K562 (cell line): ENCODE data around the gene RERE. TPM values are rescaled to one million over a fixed set of nuclear protein-coding genes. Genes with fewer than 3 reads are reported as not detected.

ENCODE experiments used
- CHD1 ChIP-seq: fragments of 200-600 bp; sonication (generic); IDR thresholded peaks from one replicate; pipeline ENCODE4 v1.6.1; 2012; ENCODE audit warnings: mild to moderate bottlenecking, moderate library complexity, low read length, inconsistent platforms
- HNRNPL ChIP-seq: fragments of 200-400 bp; formaldehyde crosslinking; IDR thresholded peaks from 2 replicates; pipeline ENCODE4 v1.6.1; 2017; ENCODE audit warnings: low read depth, mild to moderate bottlenecking, low read length
- IRF2 ChIP-seq: sonication (generic); formaldehyde crosslinking; IDR thresholded peaks from 2 replicates; pipeline ENCODE4 v1.8.1; 2022; ENCODE audit warnings: mild to moderate bottlenecking, missing genetic modification reagents
- KDM2B ChIP-seq: fragments of 250-450 bp; sonication (Bioruptor Pico); IDR thresholded peaks from 2 replicates; pipeline ENCODE4 v1.8.0; 2021; ENCODE audit warnings: mild to moderate bottlenecking, moderate library complexity
- KHSRP ChIP-seq: fragments of 450-650 bp; IDR thresholded peaks from 2 replicates; pipeline ENCODE4 v1.6.1; 2017
- MCM7 ChIP-seq, 2 experiments: fragments of 450-650 bp; IDR thresholded peaks; 2 replicates each; pipeline ENCODE4 v1.6.1; 2016 to 2018
- MTA3 ChIP-seq: fragments of 450-650 bp; formaldehyde crosslinking; IDR thresholded peaks from 2 replicates; pipeline ENCODE4 v1.6.1; 2017; ENCODE audit warnings: mild to moderate bottlenecking, borderline replicate concordance
- PTTG1 ChIP-seq: fragments of 450-650 bp; IDR thresholded peaks from 2 replicates; pipeline ENCODE4 v1.6.1; 2016; ENCODE audit warnings: low read depth, mild to moderate bottlenecking, missing genetic modification characterization, missing compliant biosample characterization
- RFX5 ChIP-seq: IDR thresholded peaks from 2 replicates; pipeline ENCODE4 v1.6.1; 2011; ENCODE audit warnings: low read depth, mild to moderate bottlenecking, improper control_type of control experiment, low read length
- SMARCC2 ChIP-seq: fragments of 450-650 bp; IDR thresholded peaks from 2 replicates; pipeline ENCODE4 v1.6.1; 2017; ENCODE audit warnings: antibody characterized with exemption, moderate library complexity, mild to moderate bottlenecking, low read depth
- U2AF1 ChIP-seq: fragments of 200-400 bp; formaldehyde crosslinking; optimal IDR thresholded peaks from 2 replicates; pipeline ENCODE3; 2017; ENCODE audit warnings: mild to moderate bottlenecking, low read depth, low read length, moderate library complexity
- ZNF436 ChIP-seq: fragments of 250-450, 450-650 bp; sonication (Bioruptor Pico); formaldehyde crosslinking; IDR thresholded peaks from 2 replicates; pipeline ENCODE4 v1.7.0; 2020; ENCODE audit warnings: mild to moderate bottlenecking
- ZNF586 ChIP-seq: fragments of 450-650 bp; formaldehyde crosslinking; conservative IDR thresholded peaks from 2 replicates; pipeline ENCODE4 v1.4.0; 2020; ENCODE audit warnings: mild to moderate bottlenecking, moderate library complexity
- polyA plus RNA-seq, 8 experiments: library from polyadenylated mRNA; depleted of rRNA in 4 of 8; stranded (reverse) in 5 of 8; unstranded in 3 of 8; fragments of >200 nt; fragmentation: Nextera tagmentation in 2 of 8; fragmentation: Illumina TruSeq in 1 of 8; extraction: Ambion mirVana in 2 of 8; extraction: Trizol in 1 of 8; gene quantifications; 2 replicates each; pipeline versions ENCODE4 v1.2.1 to v1.2.3, GENCODE V29; 2011 to 2014; ENCODE audit warnings: inconsistent platforms in 1 of 8, missing spikeins in 1 of 8
- total RNA-seq, 7 experiments: library from RNA; depleted of rRNA in 6 of 7; stranded (reverse); fragments of >200 nt in 6 of 7; fragmentation: Illumina TruSeq in 2 of 7; extraction: Trizol in 2 of 7; gene quantifications; 2 replicates each; pipeline versions ENCODE4 v1.2.1 to v1.2.3, GENCODE V29; 2011 to 2021; ENCODE audit warnings: low replicate concordance in 1 of 7
- TF ChIP-seq, protein P1 (sequence below), 2 experiments: fragments of 450-650 bp; conservative IDR thresholded peaks; 2 replicates each; pipeline ENCODE4 v1.6.1; 2017; ENCODE audit warnings: mild to moderate bottlenecking in 2 of 2, moderate library complexity in 2 of 2
- TF ChIP-seq, protein P2 (sequence below): fragments of 250-450 bp; sonication (Bioruptor Pico); IDR thresholded peaks from 2 replicates; pipeline ENCODE4 v1.5.0; 2022; ENCODE audit warnings: mild to moderate bottlenecking
- TF ChIP-seq, protein P3 (sequence below): fragments of 250-450 bp; sonication (Bioruptor Pico); IDR thresholded peaks from 2 replicates; pipeline ENCODE4 v1.4.0; 2020; ENCODE audit warnings: mild to moderate bottlenecking, moderate library complexity
- TF ChIP-seq, protein P4 (sequence below): fragments of 250-450 bp; sonication (Bioruptor Pico); IDR thresholded peaks from 2 replicates; pipeline ENCODE4 v1.8.0; 2021; ENCODE audit warnings: mild to moderate bottlenecking, moderate library complexity

The RERE gene
- total and polyA plus RNA-seq, 9 of the 15 experiments (the other 6 are each of a cell fraction or from before 2014, with no cell fraction given), result 3.0 to 51.5 (median 13.4) TPM

DNA sequence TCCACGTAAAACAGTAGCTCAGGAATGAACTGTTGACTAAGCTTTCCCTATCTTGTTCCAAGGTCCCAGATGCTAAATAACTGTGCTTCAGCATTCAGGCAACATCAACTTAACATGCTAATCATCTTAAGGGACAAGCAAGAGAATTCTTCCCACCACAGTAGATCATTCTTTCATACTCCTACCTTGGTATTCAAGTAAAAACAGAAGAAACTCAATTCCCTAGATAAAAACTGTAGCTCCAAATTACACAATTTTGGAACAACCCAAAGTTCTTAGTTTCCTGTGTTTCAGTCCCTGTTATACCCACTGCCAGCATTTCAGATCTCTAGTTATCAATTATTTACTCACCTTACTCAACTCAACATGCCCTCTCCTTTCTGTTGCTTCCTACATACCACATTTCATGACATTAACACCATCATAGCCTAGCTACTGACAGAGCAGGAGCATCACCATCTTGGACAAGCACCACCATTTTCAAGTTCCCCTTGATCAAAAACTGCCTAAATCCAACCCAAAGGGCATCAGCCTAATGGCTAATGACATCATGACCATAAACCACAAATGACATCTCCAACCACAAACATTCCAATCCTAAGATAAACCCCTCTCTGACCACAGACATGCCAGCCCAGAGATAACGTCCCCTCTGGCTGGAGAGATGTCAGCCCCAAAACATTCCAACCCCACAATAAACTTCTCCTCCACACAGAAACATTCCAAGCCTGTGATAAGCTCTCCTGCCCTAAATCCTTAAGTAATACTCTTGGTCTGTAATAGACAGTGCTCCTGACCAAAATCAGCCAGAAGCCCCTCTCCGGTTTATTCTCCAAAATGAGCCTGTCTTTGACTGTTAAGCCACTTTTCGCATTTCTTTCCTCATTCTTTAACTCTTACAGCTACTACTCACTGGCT is 191.2 kb downstream of the RERE start (continued):
- TF ChIP-seq, protein P1, sequence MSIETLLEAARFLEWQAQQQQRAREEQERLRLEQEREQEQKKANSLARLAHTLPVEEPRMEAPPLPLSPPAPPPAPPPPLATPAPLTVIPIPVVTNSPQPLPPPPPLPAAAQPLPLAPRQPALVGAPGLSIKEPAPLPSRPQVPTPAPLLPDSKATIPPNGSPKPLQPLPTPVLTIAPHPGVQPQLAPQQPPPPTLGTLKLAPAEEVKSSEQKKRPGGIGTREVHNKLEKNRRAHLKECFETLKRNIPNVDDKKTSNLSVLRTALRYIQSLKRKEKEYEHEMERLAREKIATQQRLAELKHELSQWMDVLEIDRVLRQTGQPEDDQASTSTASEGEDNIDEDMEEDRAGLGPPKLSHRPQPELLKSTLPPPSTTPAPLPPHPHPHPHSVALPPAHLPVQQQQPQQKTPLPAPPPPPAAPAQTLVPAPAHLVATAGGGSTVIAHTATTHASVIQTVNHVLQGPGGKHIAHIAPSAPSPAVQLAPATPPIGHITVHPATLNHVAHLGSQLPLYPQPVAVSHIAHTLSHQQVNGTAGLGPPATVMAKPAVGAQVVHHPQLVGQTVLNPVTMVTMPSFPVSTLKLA (conservative IDR thresholded peaks at IDR 0.05), result peak in 1 of 2 experiments; percentile 70; a peak in 3 of 4 replicates
- TF ChIP-seq HNRNPL, result no peak
- TF ChIP-seq CHD1, result no peak
- no peak for TF ChIP-seq PTTG1 (tag)
- no peak for TF ChIP-seq ZNF436 (CRISPR knock-in tag)
- no peak for TF ChIP-seq ZNF586 (CRISPR knock-in tag)
- peak; percentile 97; the same call in 1 of the 2 replicates for TF ChIP-seq SMARCC2
- no peak for TF ChIP-seq RFX5
- TF ChIP-seq MCM7 (IDR thresholded peaks at IDR 0.05), result no peak
- TF ChIP-seq, protein P2, sequence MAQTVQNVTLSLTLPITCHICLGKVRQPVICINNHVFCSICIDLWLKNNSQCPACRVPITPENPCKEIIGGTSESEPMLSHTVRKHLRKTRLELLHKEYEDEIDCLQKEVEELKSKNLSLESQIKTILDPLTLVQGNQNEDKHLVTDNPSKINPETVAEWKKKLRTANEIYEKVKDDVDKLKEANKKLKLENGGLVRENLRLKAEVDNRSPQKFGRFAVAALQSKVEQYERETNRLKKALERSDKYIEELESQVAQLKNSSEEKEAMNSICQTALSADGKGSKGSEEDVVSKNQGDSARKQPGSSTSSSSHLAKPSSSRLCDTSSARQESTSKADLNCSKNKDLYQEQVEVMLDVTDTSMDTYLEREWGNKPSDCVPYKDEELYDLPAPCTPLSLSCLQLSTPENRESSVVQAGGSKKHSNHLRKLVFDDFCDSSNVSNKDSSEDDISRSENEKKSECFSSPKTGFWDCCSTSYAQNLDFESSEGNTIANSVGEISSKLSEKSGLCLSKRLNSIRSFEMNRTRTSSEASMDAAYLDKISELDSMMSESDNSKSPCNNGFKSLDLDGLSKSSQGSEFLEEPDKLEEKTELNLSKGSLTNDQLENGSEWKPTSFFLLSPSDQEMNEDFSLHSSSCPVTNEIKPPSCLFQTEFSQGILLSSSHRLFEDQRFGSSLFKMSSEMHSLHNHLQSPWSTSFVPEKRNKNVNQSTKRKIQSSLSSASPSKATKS, result no peak
- TF ChIP-seq KDM2B (CRISPR knock-in tag), result no peak
- TF ChIP-seq IRF2, result no peak
- TF ChIP-seq MTA3, result peak; percentile 87
- TF ChIP-seq KHSRP, result peak; percentile 77; the same call in 1 of the 2 replicates
- TF ChIP-seq U2AF1, result no peak
- TF ChIP-seq, protein P3, sequence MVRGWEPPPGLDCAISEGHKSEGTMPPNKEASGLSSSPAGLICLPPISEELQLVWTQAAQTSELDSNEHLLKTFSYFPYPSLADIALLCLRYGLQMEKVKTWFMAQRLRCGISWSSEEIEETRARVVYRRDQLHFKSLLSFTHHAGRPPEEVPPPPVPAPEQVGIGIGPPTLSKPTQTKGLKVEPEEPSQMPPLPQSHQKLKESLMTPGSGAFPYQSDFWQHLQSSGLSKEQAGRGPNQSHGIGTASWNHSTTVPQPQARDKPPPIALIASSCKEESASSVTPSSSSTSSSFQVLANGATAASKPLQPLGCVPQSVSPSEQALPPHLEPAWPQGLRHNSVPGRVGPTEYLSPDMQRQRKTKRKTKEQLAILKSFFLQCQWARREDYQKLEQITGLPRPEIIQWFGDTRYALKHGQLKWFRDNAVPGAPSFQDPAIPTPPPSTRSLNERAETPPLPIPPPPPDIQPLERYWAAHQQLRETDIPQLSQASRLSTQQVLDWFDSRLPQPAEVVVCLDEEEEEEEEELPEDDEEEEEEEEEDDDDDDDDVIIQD (CRISPR knock-in tag), result no peak
- TF ChIP-seq, protein P4, sequence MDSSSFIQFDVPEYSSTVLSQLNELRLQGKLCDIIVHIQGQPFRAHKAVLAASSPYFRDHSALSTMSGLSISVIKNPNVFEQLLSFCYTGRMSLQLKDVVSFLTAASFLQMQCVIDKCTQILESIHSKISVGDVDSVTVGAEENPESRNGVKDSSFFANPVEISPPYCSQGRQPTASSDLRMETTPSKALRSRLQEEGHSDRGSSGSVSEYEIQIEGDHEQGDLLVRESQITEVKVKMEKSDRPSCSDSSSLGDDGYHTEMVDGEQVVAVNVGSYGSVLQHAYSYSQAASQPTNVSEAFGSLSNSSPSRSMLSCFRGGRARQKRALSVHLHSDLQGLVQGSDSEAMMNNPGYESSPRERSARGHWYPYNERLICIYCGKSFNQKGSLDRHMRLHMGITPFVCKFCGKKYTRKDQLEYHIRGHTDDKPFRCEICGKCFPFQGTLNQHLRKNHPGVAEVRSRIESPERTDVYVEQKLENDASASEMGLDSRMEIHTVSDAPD (CRISPR knock-in tag), result no peak
